Left ventricle myocardium inferior (tissue), 1 donor: Measurements from ENCODE around the gene FXYD4. TPM values are rescaled to one million over a fixed set of nuclear protein-coding genes. Genes with fewer than 3 reads are reported as not detected.

Source experiments
- DNase-seq: peaks from one replicate; pipeline ENCODE4 v3.0.0-alpha.2; 2020
- H3K27ac ChIP-seq: fragments of 200-600 bp; replicated peaks from 2 replicates; pipeline ENCODE4 v1.8.0; 2021
- H3K27me3 ChIP-seq: fragments of 200-600 bp; 2 replicates; pipeline ENCODE4 v1.8.0; 2021; ENCODE audit warnings: low read depth
- H3K36me3 ChIP-seq: fragments of 200-600 bp; 2 replicates; pipeline ENCODE4 v1.8.0; 2021
- H3K4me1 ChIP-seq: fragments of 200-600 bp; 2 replicates; pipeline ENCODE4 v1.8.0; 2021
- H3K4me3 ChIP-seq: fragments of 200-600 bp; 2 replicates; pipeline ENCODE4 v1.8.0; 2021; ENCODE audit warnings: mild to moderate bottlenecking, moderate library complexity
- H3K9me3 ChIP-seq: fragments of 200-600 bp; replicated peaks from 2 replicates; pipeline ENCODE4 v1.8.0; 2021
- CTCF ChIP-seq: fragments of 200-600 bp; IDR thresholded peaks from 2 replicates; pipeline ENCODE4 v1.8.0; 2021; ENCODE audit warnings: antibody characterized with exemption, mild to moderate bottlenecking, borderline replicate concordance
- intact Hi-C: fragments of 100-400 bp; cut with micrococcal nuclease; formaldehyde crosslinking; loops from one replicate; pipeline ENCODE4 v1.11.0; 2022
- total RNA-seq: library from RNA; stranded (reverse); fragmentation: NEBNext Ultra II Directional; extraction: Animal tissue kit (Norgen Biotek cat#: 25700); gene quantifications from one replicate; pipeline ENCODE4 v1.2.1, GENCODE V29; 2021
- donor health status: DM: no; HTN: yes; CAD: no; lungs with severe emphysema.

The FXYD4 gene
- total RNA-seq, 1 donor from 2014 or later, result not detected

- intact Hi-C loops, result no loop called here
- Histone ChIP-seq H3K27ac (no peak overlapping the region), H3K36me3 (no peaks in the 10 kb centered on the region), H3K4me3 (no peak overlapping the region), H3K27me3 (no peaks in the 10 kb centered on the region), H3K4me1 (peaks cover 11% of the 10 kb centered on the region), H3K9me3 (no peaks in the 10 kb centered on the region)
- DNase-seq, result no peak
- TF ChIP-seq CTCF, result no peak
Observed at GRCh38 chr10:43372765-43373361, 1.4 kb downstream of the FXYD4 start.

- Histone ChIP-seq H3K27ac (no peak overlapping the region), H3K9me3 (no peaks in the 10 kb centered on the region), H3K36me3 (no peaks in the 10 kb centered on the region), H3K27me3 (no peaks in the 10 kb centered on the region), H3K4me3 (no peak overlapping the region), H3K4me1 (peaks cover 11% of the 10 kb centered on the region)
- no peak for TF ChIP-seq CTCF
- no peak for DNase-seq
- intact Hi-C loops, result no loop called here
Observed at GRCh38 chr10:43373461-43373860, 2.0 kb downstream of the FXYD4 start.

- intact Hi-C loops, result no loop called here
- no peak for TF ChIP-seq CTCF
- H3K27ac ChIP-seq, result no peak overlapping the region
Observed at GRCh38 chr10:43374194-43374593, 2.8 kb downstream of the FXYD4 start.

GRCh38 chr10:43375401-43376020 lies 4.1 kb downstream of the FXYD4 start:
- DNase-seq, result no peak
- intact Hi-C loops, result no loop called here
- TF ChIP-seq CTCF, result no peak

More at GRCh38 chr10:43374194-43374593, 2.8 kb downstream of the FXYD4 start:
- Histone ChIP-seq H3K36me3 (no peaks in the 10 kb centered on the region), H3K4me3 (no peak overlapping the region), H3K9me3 (no peaks in the 10 kb centered on the region), H3K4me1 (peaks cover 11% of the 10 kb centered on the region), H3K27me3 (no peaks in the 10 kb centered on the region)
- no peak for DNase-seq

GRCh38 chr10:43376046-43376635 lies 4.7 kb downstream of the FXYD4 start:
- DNase-seq, result no peak
- Histone ChIP-seq H3K36me3 (no peaks in the 10 kb centered on the region), H3K27me3 (no peaks in the 10 kb centered on the region), H3K9me3 (no peaks in the 10 kb centered on the region), H3K4me3 (no peak overlapping the region), H3K27ac (no peak overlapping the region), H3K4me1 (peaks cover 11% of the 10 kb centered on the region)
- no peak for TF ChIP-seq CTCF
- intact Hi-C loops, result no loop called here

More at GRCh38 chr10:43375401-43376020, 4.1 kb downstream of the FXYD4 start:
- Histone ChIP-seq H3K4me3 (no peak overlapping the region), H3K4me1 (peaks cover 11% of the 10 kb centered on the region), H3K9me3 (no peaks in the 10 kb centered on the region), H3K27me3 (no peaks in the 10 kb centered on the region), H3K36me3 (no peaks in the 10 kb centered on the region), H3K27ac (no peak overlapping the region)
